IPS-15b (cell line): ENCODE measurements around the gene LRFN5.
"Not testable (repeated sequence)": the region's sequence is repeated elsewhere in the genome, so short reads cannot be mapped to it uniquely, and the experiment has no call there.

Experiments used
- H3K27me3 ChIP-seq: one replicate; pipeline ENCODE4 v1.6.1; 2013; ENCODE audit warnings: low read length; ENCODE audit not compliant: control insufficient read depth, insufficient read depth
- H3K36me3 ChIP-seq: one replicate; pipeline ENCODE4 v1.6.1; 2013; ENCODE audit warnings: low read length; ENCODE audit not compliant: control insufficient read depth, insufficient read depth
- H3K4me1 ChIP-seq: one replicate; pipeline ENCODE4 v1.6.1; 2013; ENCODE audit warnings: mild to moderate bottlenecking, low read length; ENCODE audit not compliant: control insufficient read depth, insufficient read depth
- H3K4me3 ChIP-seq: one replicate; pipeline ENCODE4 v1.5.1; 2013; ENCODE audit warnings: low read depth, low read length
- H3K9ac ChIP-seq: one replicate; pipeline ENCODE4 v1.6.1; 2013; ENCODE audit warnings: low read depth, mild to moderate bottlenecking, low read length
- H3K9me3 ChIP-seq: one replicate; pipeline ENCODE4 v1.6.1; 2013; ENCODE audit warnings: mild to moderate bottlenecking, low read length; ENCODE audit not compliant: control insufficient read depth, insufficient read depth

The LRFN5 gene

DNA sequence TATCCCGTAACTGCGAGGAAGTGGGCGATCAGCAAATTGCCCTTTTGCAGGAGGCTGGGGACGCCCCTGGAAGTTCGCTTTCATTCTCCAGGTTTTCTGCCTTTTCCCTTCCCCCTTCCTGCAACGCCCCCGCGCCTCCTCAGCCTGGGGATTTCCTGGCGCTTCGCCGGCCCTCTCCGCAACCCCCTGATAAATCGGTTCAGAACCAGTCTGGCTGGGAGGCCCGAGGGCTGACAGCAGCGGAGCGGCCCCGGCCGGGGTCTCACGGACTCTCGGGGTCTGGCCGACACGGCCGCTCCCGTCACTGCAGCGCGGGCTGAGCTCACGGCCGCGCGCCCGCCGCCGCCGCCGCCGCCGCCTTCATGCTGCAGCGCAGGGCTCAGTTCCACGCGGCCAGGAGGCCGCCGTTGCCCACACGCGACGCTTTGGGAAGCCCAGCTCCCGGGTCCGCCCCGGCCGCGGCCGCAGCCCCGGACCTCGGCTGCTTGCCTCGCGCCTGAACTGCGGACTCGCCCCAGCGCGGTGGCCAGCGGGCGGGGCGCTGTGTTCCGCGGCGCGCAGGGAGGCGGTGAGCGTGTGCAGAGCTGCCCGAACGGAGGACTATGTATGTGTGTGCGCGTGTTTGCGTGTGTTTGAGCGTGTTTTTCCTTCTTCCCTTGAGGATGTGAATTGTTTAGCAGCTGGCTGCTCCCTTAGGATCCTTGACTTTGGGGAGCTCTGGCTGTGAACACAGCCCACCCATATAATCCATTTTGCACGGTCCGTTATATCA lies at the start of gene LRFN5:
Gene LRFN5, plus strand, starts transcription at position 345 of the 772 bp plus-strand sequence.
- Histone ChIP-seq H3K4me1 (peaks cover 11% of the 10 kb centered on the region), H3K36me3 (no peaks in the 10 kb centered on the region), H3K27me3 (peaks cover 32% of the 10 kb centered on the region), H3K9ac (peak within 1 kb of the TSS; percentile 29), H3K9me3 (no peaks in the 10 kb centered on the region), H3K4me3 (peak within 1 kb of the TSS; percentile 74)

DNA sequence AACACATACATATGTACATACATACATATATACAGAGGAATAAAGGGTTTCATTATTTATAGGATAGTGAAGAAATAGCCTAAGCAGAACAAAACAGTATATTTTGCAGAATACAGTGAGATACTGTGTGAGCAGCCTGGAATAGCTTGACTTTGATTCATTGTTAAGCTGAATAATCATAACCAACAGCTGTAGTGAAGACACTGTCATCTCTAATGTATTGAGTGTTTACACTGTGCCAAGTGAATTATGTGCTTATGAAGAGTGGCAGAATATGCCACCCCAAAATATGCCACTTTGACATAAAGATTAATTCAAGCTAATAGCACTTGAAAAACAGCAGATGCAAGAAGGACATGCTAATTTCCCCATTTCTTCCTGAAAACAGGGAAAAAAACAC lies 48.2 kb upstream of the LRFN5 start:
- no peaks in the 10 kb centered on the region for H3K4me1 ChIP-seq
- no peak overlapping the region for H3K4me3 ChIP-seq
- no peak overlapping the region for H3K9ac ChIP-seq
- H3K36me3 ChIP-seq = no peaks in the 10 kb centered on the region
- H3K9me3 ChIP-seq = no peaks in the 10 kb centered on the region
- no peaks in the 10 kb centered on the region for H3K27me3 ChIP-seq

DNA sequence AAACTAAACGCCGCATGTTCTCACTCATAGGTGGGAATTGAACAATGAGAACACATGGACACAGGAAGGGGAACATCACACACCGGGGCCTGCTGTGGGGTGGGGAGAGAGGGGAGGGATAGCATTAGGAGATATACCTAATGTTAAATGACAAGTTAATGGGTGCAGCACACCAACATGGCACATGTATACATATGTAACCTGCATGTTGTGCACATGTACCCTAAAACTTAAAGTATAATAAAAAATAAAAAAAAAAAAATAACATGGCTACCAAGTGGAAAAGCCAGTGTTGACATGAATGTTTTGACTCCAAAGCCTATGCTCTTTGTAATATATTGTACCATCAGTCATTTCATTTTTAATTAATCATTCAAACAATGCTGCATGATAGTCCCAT lies 39.8 kb upstream of the LRFN5 start:
- not testable (repeated sequence) for H3K4me3 ChIP-seq, H3K9ac ChIP-seq, H3K9me3 ChIP-seq, H3K36me3 ChIP-seq, H3K4me1 ChIP-seq, H3K27me3 ChIP-seq

DNA sequence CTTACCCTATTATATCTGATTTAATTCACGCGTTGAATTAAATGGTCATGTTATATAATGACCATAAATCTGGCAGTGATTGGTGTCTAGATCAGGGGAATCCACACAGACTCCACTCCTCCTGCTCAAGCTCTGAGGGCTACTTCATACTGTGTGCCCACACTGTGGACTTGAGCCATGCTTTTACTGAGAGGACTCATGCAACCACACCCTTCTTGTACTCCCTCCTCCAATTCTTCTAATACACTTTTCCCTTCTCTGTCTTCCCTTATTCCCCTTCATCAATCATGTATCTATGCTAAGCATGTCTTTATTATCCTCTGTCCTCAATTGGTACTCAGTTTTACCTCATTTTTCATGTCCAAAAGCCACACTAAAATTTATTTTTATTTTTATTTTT lies 37.7 kb upstream of the LRFN5 start:
- Histone ChIP-seq H3K27me3 (no peaks in the 10 kb centered on the region), H3K9me3 (no peaks in the 10 kb centered on the region), H3K36me3 (no peaks in the 10 kb centered on the region), H3K4me1 (peaks cover 4% of the 10 kb centered on the region), H3K9ac (no peak overlapping the region), H3K4me3 (no peak overlapping the region)

DNA sequence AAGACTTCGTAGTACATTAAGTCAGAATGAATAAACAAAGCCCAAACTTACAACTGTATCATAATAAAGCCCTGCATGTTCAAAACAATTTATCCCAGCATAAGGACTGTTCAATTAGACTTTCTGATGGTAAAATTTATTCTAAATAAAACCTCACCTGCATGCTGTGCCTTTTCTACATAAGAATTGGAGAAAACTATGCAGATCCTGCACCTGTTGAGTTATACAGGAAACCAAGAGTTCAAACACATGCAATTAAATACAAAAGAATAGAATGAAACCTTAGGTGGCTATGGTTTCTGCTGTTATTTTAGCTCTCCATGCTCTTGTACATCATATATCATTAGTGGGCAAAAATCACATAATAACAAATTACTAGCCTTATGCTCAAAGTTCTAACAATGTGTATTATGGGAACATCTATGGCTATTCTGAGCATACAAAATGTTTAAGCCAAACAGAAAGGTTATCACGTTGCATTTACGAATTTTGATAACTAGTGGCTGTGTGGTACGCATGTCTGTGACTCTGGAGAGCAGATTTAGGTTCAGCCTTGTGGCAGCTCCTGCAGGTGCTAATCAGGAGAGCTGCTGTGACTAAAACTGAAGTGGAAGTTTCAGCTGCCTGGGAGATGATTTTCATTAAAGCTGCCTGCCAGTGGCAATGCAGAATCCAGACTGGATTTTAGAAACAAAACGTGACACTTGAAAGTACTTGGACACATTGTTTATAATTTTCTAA lies 36.1 kb upstream of the LRFN5 start:
- H3K9ac ChIP-seq = no peak overlapping the region
- peaks cover 4% of the 10 kb centered on the region for H3K4me1 ChIP-seq
- no peak overlapping the region for H3K4me3 ChIP-seq

DNA sequence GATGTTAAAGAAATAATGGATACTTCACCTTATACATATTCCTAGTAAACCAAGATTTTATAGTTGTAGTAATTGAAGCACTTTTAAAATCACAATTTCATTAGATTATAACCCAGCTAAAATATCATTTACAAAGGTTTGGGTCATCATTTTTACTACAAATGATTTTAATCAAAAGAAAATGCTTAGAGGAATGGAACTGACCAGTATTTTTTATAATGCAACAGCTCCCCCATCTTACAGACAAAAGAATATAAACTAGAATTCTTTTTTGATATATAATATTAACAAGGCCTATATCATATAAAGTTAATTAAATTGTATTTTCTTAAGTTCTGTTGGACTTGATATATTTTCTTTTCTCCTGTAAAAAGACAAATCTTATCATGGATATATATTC lies 20.4 kb upstream of the LRFN5 start:
- H3K9ac ChIP-seq = no peak overlapping the region
- H3K36me3 ChIP-seq = no peaks in the 10 kb centered on the region
- H3K27me3 ChIP-seq = no peaks in the 10 kb centered on the region
- H3K4me3 ChIP-seq = no peak overlapping the region
- H3K9me3 ChIP-seq = no peaks in the 10 kb centered on the region
- H3K4me1 ChIP-seq = no peaks in the 10 kb centered on the region

More for the DNA sequence above, 36.1 kb upstream of the LRFN5 start:
- Histone ChIP-seq H3K36me3 (no peaks in the 10 kb centered on the region), H3K27me3 (no peaks in the 10 kb centered on the region), H3K9me3 (no peaks in the 10 kb centered on the region)

DNA sequence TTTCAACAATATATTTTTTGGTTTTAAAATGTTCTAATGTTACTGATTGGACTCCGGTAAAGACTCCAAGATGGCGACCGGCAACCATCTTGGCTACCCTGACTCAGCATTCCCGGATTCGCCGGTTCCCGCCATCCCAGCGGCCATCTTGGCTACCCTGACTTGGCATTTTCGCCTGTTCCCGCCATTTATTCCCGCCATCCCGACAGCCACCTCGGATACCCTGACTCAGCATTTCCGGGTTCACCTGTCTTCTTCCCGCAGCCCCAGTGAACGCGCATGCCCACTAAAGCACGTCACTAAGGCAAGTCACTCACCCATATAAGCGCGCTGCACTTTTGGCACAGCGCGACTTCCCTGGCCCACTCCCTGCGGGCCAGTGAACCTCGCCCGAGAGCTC lies 9.0 kb upstream of the LRFN5 start:
- Histone ChIP-seq H3K36me3 (no peaks in the 10 kb centered on the region), H3K9ac (no peak overlapping the region), H3K4me3 (no peak overlapping the region), H3K27me3 (no peaks in the 10 kb centered on the region), H3K9me3 (no peaks in the 10 kb centered on the region), H3K4me1 (peaks cover 19% of the 10 kb centered on the region)

DNA sequence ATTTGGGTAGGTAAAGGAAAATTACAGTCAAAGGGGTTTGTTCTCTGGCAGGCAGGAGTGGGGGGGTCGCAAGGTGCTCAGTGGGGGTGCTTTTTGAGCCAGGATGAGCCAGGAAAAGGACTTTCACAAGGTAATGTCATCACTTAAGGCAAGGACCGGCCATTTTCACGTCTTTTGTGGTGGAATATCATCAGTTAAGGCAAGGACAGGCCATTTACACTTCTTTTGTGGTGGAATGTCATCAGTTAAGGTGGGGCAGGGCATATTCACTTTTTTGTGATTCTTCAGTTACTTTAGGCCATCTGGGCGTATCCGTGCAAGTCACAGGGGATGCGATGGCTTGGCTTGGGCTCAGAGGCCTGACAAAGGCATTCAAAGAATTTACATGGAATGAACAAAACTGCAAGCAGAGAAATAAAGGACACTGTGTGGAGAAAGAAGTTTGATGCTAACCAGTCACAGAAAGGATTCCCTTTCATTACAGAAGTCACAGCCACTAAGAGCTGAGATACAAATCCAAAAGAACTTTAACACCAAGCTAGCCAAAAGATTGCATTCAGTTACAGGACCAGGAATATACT lies 6.8 kb upstream of the LRFN5 start:
- not testable (repeated sequence) for H3K27me3 ChIP-seq, H3K36me3 ChIP-seq, H3K9me3 ChIP-seq
- H3K4me1 ChIP-seq = peaks cover 19% of the 10 kb centered on the region
- peak overlapping the region; percentile 62 for H3K9ac ChIP-seq
- H3K4me3 ChIP-seq = peak overlapping the region; percentile 32

DNA sequence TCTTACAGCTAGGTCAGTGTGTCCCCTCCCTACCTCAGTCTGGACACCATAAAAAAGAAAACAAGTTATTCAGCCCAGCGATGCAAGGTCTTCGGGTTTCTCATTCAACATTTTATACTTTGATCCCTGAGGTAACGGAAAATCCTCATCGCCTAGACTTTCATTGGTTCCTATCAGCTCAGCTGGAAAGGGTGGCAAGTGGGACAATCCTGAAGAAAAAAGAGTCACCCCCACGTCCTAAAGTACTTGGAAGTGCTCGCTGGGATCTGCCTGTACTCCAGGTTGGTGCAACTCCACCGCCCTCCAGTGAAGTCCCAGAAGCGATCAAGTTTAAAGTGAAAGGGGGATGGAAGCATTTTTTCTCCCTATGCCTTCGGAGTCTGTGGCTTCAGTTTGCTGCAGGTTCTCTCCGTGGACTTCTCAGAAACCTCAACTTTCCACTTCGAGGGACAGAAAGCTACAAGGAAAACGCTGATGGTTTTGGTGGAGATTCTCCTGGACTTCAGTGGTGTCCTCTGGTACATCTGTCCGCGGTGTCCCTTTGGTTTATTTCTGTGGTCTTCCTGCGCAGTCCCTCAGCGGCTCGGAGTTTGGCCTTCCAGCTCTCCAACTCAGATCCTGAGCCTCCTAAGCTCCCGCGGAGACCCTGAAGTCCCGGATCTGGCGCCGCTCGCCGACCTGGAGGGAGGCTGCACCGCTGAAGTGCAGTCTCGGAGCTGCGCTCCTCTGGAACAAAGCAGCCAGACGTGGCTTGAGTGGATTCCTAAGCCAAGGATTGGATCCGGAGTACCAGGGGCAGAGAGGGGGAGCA lies 1.8 kb upstream of the LRFN5 start:
- H3K4me3 ChIP-seq = peak overlapping the region; percentile 74

DNA sequence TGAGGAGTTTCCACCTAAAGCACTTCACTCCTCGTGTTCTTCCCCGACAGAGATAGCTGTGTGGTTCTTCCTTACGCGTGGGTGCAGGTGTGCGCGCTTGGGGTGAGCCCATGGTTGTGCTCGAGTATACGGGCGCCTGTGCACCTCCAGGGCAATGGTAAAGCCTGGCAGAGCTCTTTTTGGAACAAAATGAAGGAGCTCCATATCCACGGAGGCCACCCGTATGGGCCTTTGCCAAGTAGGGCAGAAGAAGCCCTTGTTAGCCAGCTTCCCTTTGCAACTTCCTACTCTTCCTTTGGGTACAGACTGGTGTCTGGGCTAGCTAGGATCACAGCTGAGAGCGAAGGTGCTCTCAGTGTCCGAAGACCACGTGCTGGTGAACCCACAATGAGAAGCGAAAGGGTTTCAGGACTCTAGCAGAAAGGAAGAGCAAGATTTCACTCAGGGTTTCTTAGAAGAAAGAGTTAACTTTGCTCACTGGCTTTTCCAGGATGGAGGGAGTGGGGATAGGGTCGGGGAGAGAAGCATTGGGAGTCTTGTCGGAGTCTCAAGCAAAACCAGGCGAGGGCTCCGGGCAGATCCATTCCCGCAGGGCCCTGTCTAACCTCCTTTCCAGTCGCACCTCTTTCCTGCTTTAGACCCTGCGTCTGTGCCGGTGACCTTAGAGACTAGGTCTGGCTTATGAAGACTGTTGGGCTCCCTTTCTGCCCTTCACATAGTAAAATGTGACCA lies 960 bp upstream of the LRFN5 start:
- H3K4me1 ChIP-seq = peaks cover 7% of the 10 kb centered on the region
- H3K36me3 ChIP-seq = no peaks in the 10 kb centered on the region
- H3K9ac ChIP-seq = peak overlapping the region; percentile 29
- H3K9me3 ChIP-seq = no peaks in the 10 kb centered on the region
- peaks cover 29% of the 10 kb centered on the region for H3K27me3 ChIP-seq
- peak overlapping the region; percentile 74 for H3K4me3 ChIP-seq

More for the DNA sequence above, 1.8 kb upstream of the LRFN5 start:
- H3K9me3 ChIP-seq = no peaks in the 10 kb centered on the region
- H3K4me1 ChIP-seq = peaks cover 12% of the 10 kb centered on the region
- H3K36me3 ChIP-seq = no peaks in the 10 kb centered on the region
- peak overlapping the region; percentile 29 for H3K9ac ChIP-seq
- peaks cover 28% of the 10 kb centered on the region for H3K27me3 ChIP-seq

DNA sequence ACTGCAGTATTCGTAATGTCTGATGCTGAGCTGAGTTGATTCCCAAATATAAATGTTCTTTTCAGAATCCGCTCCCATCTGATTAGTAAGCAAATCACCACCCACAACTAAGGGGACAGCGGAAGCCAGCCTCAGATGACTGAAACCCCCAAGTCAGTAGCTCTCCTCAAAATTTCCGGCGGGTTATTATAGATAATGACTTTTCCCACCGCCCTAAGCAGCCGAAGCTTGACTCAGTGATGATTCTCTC lies 469 bp upstream of the LRFN5 start:
- Histone ChIP-seq H3K27me3 (peaks cover 32% of the 10 kb centered on the region), H3K4me3 (peak overlapping the region; percentile 74), H3K9me3 (no peaks in the 10 kb centered on the region), H3K4me1 (peaks cover 10% of the 10 kb centered on the region), H3K9ac (peak overlapping the region; percentile 29), H3K36me3 (no peaks in the 10 kb centered on the region)
